Activated CD4-positive, CD25-positive, alpha-beta regulatory T cell (primary cell): ENCODE measurements around the gene FANCC.
"Not testable (repeated sequence)": the region's sequence is repeated elsewhere in the genome, so short reads cannot be mapped to it uniquely, and the experiment has no call there.

Experiments used
- DNase-seq, 4 experiments: peaks; one replicate each; lab custom pipeline; 2025; lab: John Stamatoyannopoulos, UW

The FANCC gene

GRCh38 chr9:95329061-95329460, 11.6 kb upstream of the FANCC start:
- not testable (repeated sequence) for DNase-seq

- no peak for DNase-seq
Observed at GRCh38 chr9:95327239-95327865, 9.8 kb upstream of the FANCC start.

GRCh38 chr9:95325221-95325620, 7.7 kb upstream of the FANCC start:
- no peak for DNase-seq

GRCh38 chr9:95317893-95318211, 343 bp upstream of the FANCC start:
- no peak for DNase-seq

GRCh38 chr9:95316794-95317118, 753 bp downstream of the FANCC start:
- no peak for DNase-seq

GRCh38 chr9:95316274-95316673, 1.2 kb downstream of the FANCC start:
- no peak for DNase-seq

GRCh38 chr9:95315108-95315746, 2.3 kb downstream of the FANCC start:
- DNase-seq = no peak

- DNase-seq = no peak
Observed at GRCh38 chr9:95313010-95313498, 4.5 kb downstream of the FANCC start.

- DNase-seq = no peak
Observed at GRCh38 chr9:95311961-95312360, 5.5 kb downstream of the FANCC start.

- DNase-seq = no peak
Observed at GRCh38 chr9:95307538-95307937, 10.0 kb downstream of the FANCC start.

- DNase-seq = no peak
Observed at GRCh38 chr9:95306819-95307218, 10.7 kb downstream of the FANCC start.

GRCh38 chr9:95305770-95306492, 11.6 kb downstream of the FANCC start:
- no peak for DNase-seq

- no peak for DNase-seq
Observed at GRCh38 chr9:95302479-95302878, 15.0 kb downstream of the FANCC start.

GRCh38 chr9:95297760-95298159, 19.7 kb downstream of the FANCC start:
- no peak for DNase-seq

GRCh38 chr9:95297316-95297715, 20.2 kb downstream of the FANCC start:
- no peak for DNase-seq

GRCh38 chr9:95296761-95297160, 20.7 kb downstream of the FANCC start:
- DNase-seq = no peak

GRCh38 chr9:95293296-95293695, 24.2 kb downstream of the FANCC start:
- DNase-seq = not testable (repeated sequence)

- DNase-seq = no peak
Observed at GRCh38 chr9:95292226-95292625, 25.3 kb downstream of the FANCC start.

- no peak for DNase-seq
Observed at GRCh38 chr9:95286151-95286550, 31.4 kb downstream of the FANCC start.

- DNase-seq = no peak
Observed at GRCh38 chr9:95285307-95285706, 32.2 kb downstream of the FANCC start.

- DNase-seq = no peak
Observed at GRCh38 chr9:95284162-95285080, 33.1 kb downstream of the FANCC start.

- no peak for DNase-seq
Observed at GRCh38 chr9:95283673-95284072, 33.8 kb downstream of the FANCC start.
